HepG2 (cell line): Measurements from ENCODE around the gene FITM1. TPM values are rescaled to one million over a fixed set of nuclear protein-coding genes. Genes with fewer than 3 reads are reported as not detected.

Experiments used
- CC2D1A ChIP-seq: sonication (generic); formaldehyde crosslinking; IDR thresholded peaks from 2 replicates; pipeline ENCODE4 v1.8.1; 2023; ENCODE audit warnings: mild to moderate bottlenecking, missing genetic modification reagents
- DMAP1 ChIP-seq: IDR thresholded peaks from 2 replicates; pipeline ENCODE4 v1.6.1; 2016
- GTF2F1 ChIP-seq: fragments of 150-350 bp; IDR thresholded peaks from 2 replicates; pipeline ENCODE4 v1.6.1; 2014; ENCODE audit warnings: low read length
- KLF6 ChIP-seq: IDR thresholded peaks from 2 replicates; pipeline ENCODE4 v1.8.0; 2016; ENCODE audit warnings: missing biosample characterization, missing genetic modification reagents
- PAX8 ChIP-seq: sonication (generic); formaldehyde crosslinking; IDR thresholded peaks from 2 replicates; pipeline ENCODE4 v1.8.0; 2022; ENCODE audit warnings: mild to moderate bottlenecking, missing genetic modification reagents, borderline replicate concordance
- TRIM24 ChIP-seq: sonication (generic); formaldehyde crosslinking; IDR thresholded peaks from 2 replicates; pipeline ENCODE4 v1.8.0; 2022; ENCODE audit warnings: mild to moderate bottlenecking, missing genetic modification reagents
- ZNF17 ChIP-seq: sonication (generic); formaldehyde crosslinking; IDR thresholded peaks from 2 replicates; pipeline ENCODE4 v1.5.0; 2020; ENCODE audit warnings: mild to moderate bottlenecking, missing genetic modification reagents
- ZNF253 ChIP-seq: sonication (generic); formaldehyde crosslinking; IDR thresholded peaks from 2 replicates; pipeline ENCODE4 v1.8.0; 2022; ENCODE audit warnings: mild to moderate bottlenecking, missing genetic modification reagents, borderline replicate concordance
- ZNF776 ChIP-seq: sonication (generic); formaldehyde crosslinking; IDR thresholded peaks from 2 replicates; pipeline ENCODE4 v1.4.0; 2020; ENCODE audit warnings: mild to moderate bottlenecking, missing genetic modification reagents
- polyA plus RNA-seq, 8 experiments: library from polyadenylated mRNA; depleted of rRNA in 3 of 8; stranded (reverse) in 7 of 8; unstranded in 1 of 8; fragments of >200 nt; fragmentation: Illumina TruSeq in 4 of 8; extraction: Trizol in 4 of 8; gene quantifications; 2 replicates each; pipeline versions ENCODE4 v1.2.1 to v1.2.3, GENCODE V29; 2011 to 2016; ENCODE audit warnings: low read depth in 4 of 8, missing spikeins in 1 of 8, mixed read lengths in 1 of 8; ENCODE audit not compliant: insufficient read depth in 1 of 8
- total RNA-seq, 5 experiments: library from RNA; depleted of rRNA; stranded (reverse); fragments of >200 nt; fragmentation: Illumina TruSeq; extraction: Trizol; gene quantifications; 2 replicates each; pipeline ENCODE4 v1.2.3, GENCODE V29; 2016; ENCODE audit warnings: low read depth in 1 of 5
- TF ChIP-seq, protein P1 (sequence below): sonication (generic); formaldehyde crosslinking; IDR thresholded peaks from 2 replicates; pipeline ENCODE4 v1.8.1; 2023; ENCODE audit warnings: mild to moderate bottlenecking, inconsistent platforms, moderate library complexity, missing genetic modification reagents, borderline replicate concordance
- TF ChIP-seq, protein P2 (sequence below): sonication (generic); formaldehyde crosslinking; IDR thresholded peaks from 2 replicates; pipeline ENCODE4 v1.4.0; 2020; ENCODE audit warnings: mild to moderate bottlenecking, missing genetic modification reagents
- TF ChIP-seq, protein P3 (sequence below), 2 experiments: sonication (generic) in 1 of 2; formaldehyde crosslinking in 1 of 2; IDR thresholded peaks; 2 replicates each; pipeline versions ENCODE4 v1.4.0 to v1.6.1; 2016 to 2020; ENCODE audit warnings: borderline replicate concordance in 1 of 2, low read depth in 1 of 2, mild to moderate bottlenecking in 1 of 2, missing genetic modification reagents in 1 of 2
- TF ChIP-seq, protein P4 (sequence below): sonication (generic); formaldehyde crosslinking; IDR thresholded peaks from 2 replicates; pipeline ENCODE4 v1.5.0; 2020; ENCODE audit warnings: mild to moderate bottlenecking, missing genetic modification reagents, borderline replicate concordance

The FITM1 gene
- total and polyA plus RNA-seq, 2 of the 13 experiments (the other 11 are each of a cell fraction or from before 2014, with no cell fraction given), result 2.7 to 5.8 TPM

DNA sequence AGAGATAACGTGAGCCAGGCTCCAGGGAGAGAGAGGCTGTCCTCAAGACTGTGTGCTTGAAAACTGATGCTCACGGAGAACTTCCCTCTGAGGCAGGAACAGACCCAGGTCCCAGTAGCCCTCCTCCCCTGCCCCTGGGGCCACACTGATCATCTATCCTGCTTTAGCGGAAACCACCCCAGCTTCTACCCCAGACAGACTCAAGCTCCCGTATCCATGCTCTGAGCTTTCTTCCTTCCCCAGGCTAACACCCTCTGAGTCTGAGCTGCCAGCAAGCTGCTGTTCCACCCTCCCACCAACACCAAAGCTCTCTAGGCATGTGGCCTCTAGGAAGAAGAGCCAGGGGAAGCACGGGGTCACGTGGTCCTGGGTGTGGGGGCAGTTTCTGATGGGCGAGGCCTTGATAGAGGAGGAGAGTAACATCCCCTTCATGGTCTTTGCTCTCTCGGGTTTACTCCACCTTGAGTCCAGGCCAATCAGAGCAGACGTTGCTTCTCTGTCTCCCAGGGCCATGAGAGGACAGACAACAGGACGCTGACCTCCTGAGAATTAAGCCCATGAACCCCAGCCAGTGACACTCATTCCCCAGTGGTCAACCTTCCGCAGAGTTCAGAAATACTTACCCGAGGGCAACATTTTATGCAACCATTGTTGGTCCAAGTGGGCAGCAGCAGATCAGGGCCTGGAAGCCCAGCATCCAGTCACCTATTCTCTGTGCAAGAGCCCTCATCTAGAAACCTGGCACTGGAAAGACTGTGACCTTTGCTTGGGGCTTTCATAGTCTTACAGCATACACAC lies 35.0 kb upstream of the FITM1 start (continued):
- TF ChIP-seq, protein P1, sequence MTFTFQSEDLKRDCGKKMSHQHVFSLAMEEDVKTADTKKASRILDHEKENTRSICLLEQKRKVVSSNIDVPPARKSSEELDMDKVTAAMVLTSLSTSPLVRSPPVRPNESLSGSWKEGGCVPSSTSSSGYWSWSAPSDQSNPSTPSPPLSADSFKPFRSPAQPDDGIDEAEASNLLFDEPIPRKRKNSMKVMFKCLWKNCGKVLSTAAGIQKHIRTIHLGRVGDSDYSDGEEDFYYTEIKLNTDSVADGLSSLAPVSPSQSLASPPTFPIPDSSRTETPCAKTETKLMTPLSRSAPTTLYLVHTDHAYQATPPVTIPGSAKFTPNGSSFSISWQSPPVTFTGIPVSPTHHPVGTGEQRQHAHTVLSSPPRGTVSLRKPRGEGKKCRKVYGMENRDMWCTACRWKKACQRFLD (CRISPR knock-in tag), result peak; percentile 52
- TF ChIP-seq, protein P2, sequence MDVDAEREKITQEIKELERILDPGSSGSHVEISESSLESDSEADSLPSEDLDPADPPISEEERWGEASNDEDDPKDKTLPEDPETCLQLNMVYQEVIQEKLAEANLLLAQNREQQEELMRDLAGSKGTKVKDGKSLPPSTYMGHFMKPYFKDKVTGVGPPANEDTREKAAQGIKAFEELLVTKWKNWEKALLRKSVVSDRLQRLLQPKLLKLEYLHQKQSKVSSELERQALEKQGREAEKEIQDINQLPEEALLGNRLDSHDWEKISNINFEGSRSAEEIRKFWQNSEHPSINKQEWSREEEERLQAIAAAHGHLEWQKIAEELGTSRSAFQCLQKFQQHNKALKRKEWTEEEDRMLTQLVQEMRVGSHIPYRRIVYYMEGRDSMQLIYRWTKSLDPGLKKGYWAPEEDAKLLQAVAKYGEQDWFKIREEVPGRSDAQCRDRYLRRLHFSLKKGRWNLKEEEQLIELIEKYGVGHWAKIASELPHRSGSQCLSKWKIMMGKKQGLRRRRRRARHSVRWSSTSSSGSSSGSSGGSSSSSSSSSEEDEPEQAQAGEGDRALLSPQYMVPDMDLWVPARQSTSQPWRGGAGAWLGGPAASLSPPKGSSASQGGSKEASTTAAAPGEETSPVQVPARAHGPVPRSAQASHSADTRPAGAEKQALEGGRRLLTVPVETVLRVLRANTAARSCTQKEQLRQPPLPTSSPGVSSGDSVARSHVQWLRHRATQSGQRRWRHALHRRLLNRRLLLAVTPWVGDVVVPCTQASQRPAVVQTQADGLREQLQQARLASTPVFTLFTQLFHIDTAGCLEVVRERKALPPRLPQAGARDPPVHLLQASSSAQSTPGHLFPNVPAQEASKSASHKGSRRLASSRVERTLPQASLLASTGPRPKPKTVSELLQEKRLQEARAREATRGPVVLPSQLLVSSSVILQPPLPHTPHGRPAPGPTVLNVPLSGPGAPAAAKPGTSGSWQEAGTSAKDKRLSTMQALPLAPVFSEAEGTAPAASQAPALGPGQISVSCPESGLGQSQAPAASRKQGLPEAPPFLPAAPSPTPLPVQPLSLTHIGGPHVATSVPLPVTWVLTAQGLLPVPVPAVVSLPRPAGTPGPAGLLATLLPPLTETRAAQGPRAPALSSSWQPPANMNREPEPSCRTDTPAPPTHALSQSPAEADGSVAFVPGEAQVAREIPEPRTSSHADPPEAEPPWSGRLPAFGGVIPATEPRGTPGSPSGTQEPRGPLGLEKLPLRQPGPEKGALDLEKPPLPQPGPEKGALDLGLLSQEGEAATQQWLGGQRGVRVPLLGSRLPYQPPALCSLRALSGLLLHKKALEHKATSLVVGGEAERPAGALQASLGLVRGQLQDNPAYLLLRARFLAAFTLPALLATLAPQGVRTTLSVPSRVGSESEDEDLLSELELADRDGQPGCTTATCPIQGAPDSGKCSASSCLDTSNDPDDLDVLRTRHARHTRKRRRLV (CRISPR knock-in tag), result peak; percentile 96
- TF ChIP-seq, protein P3, sequence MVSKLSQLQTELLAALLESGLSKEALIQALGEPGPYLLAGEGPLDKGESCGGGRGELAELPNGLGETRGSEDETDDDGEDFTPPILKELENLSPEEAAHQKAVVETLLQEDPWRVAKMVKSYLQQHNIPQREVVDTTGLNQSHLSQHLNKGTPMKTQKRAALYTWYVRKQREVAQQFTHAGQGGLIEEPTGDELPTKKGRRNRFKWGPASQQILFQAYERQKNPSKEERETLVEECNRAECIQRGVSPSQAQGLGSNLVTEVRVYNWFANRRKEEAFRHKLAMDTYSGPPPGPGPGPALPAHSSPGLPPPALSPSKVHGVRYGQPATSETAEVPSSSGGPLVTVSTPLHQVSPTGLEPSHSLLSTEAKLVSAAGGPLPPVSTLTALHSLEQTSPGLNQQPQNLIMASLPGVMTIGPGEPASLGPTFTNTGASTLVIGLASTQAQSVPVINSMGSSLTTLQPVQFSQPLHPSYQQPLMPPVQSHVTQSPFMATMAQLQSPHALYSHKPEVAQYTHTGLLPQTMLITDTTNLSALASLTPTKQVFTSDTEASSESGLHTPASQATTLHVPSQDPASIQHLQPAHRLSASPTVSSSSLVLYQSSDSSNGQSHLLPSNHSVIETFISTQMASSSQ (IDR thresholded peaks at IDR 0.05; ENCODE audit: low read depth), result 0 out of 2 replicates have a peak, but pooled peaks have one; percentile 40
- TF ChIP-seq, protein P3 (CRISPR knock-in tag; IDR thresholded peaks at IDR 0.05; ENCODE audit: borderline replicate concordance), result peak; percentile 87
- peak; percentile 91 for TF ChIP-seq GTF2F1
- TF ChIP-seq ZNF253, result no peak
- peak; percentile 99 for TF ChIP-seq DMAP1
- TF ChIP-seq KLF6 (CRISPR knock-in tag), result peak; percentile 100
- peak; percentile 97; the same call in 1 of the 2 replicates for TF ChIP-seq PAX8 (CRISPR knock-in tag)
- peak; percentile 87 for TF ChIP-seq ZNF776 (CRISPR knock-in tag)
- no peak for TF ChIP-seq ZNF17 (CRISPR knock-in tag)
- TF ChIP-seq CC2D1A (CRISPR knock-in tag), result peak; percentile 99
- TF ChIP-seq TRIM24, result no peak
- TF ChIP-seq, protein P4, sequence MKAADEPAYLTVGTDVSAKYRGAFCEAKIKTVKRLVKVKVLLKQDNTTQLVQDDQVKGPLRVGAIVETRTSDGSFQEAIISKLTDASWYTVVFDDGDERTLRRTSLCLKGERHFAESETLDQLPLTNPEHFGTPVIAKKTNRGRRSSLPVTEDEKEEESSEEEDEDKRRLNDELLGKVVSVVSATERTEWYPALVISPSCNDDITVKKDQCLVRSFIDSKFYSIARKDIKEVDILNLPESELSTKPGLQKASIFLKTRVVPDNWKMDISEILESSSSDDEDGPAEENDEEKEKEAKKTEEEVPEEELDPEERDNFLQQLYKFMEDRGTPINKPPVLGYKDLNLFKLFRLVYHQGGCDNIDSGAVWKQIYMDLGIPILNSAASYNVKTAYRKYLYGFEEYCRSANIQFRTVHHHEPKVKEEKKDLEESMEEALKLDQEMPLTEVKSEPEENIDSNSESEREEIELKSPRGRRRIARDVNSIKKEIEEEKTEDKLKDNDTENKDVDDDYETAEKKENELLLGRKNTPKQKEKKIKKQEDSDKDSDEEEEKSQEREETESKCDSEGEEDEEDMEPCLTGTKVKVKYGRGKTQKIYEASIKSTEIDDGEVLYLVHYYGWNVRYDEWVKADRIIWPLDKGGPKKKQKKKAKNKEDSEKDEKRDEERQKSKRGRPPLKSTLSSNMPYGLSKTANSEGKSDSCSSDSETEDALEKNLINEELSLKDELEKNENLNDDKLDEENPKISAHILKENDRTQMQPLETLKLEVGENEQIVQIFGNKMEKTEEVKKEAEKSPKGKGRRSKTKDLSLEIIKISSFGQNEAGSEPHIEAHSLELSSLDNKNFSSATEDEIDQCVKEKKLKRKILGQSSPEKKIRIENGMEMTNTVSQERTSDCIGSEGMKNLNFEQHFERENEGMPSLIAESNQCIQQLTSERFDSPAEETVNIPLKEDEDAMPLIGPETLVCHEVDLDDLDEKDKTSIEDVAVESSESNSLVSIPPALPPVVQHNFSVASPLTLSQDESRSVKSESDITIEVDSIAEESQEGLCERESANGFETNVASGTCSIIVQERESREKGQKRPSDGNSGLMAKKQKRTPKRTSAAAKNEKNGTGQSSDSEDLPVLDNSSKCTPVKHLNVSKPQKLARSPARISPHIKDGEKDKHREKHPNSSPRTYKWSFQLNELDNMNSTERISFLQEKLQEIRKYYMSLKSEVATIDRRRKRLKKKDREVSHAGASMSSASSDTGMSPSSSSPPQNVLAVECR (CRISPR knock-in tag), result no peak
